Stimulated activated CD4-positive, alpha-beta T cell treated with anti-CD3 and anti-CD28 coated beads, TNF-alpha, amount 100 ng/mL, for 48 hours (primary cell): ENCODE data around the gene MYL7.
"Not testable (repeated sequence)": the region's sequence is repeated elsewhere in the genome, so short reads cannot be mapped to it uniquely, and the experiment has no call there.

Source experiments
- DNase-seq, 3 donors: peaks; one replicate each; pipeline ENCODE4 v3.0.0-alpha.2; 2020; ENCODE audit warnings: low read depth in 3 of 3

Gene MYL7

DNA sequence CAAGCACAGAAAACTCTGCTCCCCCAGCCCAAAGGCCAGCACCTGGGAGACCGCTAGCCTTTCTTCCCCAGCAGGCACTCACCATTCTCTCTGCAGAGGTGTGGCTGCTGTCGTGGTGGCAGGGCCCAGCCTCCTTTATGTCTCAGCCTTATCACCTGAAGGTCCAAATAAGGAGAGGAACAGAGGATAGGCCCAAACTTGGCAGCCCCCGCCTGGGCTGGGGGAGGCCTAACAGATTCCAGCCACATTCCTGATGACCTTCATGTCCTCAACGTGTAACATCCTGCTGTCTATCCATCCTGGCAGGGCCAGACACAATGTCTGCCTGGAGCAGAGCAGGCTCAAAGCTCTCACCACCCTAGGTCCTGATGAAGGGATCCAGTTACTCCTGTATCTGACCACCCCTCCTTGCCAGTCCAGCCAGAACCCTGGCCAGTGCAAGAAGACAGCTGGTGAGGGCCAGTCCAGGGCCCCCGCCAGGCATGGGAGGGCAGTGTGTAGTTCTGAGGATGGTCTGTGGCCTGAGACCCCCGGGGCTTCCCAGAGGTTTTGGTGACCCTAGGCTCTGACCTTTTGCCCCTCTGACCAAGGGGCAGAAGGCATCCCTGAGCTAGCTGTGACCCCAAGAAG lies at the start of gene MYL7:
Gene MYL7 (minus strand): TSS at position 112 of the 630 bp plus-strand sequence. CDS start 27 bp downstream, at position 85.
- no peak for DNase-seq

- no peak for DNase-seq
Observed at GRCh38 chr7:44189993-44190872, 49.1 kb upstream of the MYL7 start.

- no peak for DNase-seq
Observed at GRCh38 chr7:44189286-44189992, 48.3 kb upstream of the MYL7 start, which contains the start of gene GCK. Gene GCK, minus strand, starts transcription at chr7:44189439. Its CDS starts 486 bp downstream, at chr7:44188953.

DNA sequence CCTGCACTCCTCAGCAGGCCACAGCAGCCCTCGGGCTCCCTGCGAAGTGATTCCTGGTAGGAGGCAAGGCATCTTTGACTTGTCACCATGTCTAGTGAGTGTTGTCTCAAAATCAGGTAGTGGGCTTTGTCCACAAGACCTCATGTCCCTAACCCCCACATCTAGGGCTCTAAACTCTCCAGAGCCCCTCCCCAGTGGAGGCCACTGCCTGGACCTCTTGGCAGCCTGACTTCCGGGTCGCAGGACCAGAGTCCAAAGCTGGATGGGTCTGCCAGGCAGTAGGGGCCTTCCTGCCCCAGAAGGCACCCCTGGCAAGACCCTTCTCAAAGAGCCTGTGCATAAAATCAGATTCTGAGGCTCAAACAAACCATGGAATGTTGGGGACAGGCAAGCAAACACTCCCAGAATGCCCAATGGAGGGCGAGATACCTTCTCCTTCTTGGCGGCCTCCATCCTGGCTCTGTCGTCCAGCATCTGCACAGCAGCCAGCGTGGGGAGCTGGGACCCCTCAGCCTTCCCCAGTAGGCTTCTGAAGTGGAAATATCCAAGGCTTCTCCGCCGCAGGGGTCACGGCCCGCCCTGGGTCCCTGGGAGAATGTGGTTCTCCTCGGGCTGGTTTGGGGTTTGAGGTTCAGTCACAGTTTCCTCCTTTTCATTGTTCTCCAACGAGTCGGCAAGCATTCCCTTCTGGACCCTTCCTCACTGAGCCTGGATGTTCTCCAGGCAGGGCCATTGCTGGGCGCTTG lies 47.5 kb upstream of the MYL7 start:
- no peak for DNase-seq

DNA sequence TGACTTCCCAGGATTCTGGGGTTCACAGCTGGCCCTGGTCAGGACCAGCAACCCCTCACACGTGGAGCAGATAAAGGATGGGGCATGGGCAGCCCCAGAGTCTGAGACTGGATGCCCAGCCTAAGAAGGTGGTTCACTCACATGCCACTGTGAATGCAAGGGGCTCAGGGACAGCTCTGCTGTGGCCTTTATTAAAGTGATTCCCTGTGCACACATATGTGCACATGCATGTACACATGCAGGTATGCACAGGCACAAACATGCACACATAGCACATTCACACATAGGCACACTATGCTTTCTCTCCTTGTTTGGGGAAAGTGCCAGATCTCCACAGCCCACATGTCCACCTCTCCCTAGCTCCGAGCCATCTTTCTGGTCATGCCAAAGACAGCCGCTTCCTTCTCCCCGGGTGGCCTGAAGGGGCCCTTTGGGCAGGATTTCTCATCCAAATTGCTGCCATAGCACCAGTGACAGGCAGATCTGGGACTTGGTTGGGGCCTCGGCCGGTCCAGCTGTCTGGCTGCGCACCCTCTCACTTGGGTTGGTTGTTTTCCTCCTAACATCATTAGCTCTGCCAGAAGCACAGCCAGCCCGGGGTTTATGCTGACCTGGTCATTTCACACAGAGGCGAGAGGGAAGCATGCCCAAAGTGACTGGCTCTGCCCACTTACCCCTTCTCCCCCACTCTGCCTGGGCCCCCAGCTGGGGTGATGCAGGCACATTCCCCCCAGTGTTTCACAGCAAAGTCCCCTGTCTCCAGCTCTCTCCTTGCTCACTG lies 46.7 kb upstream of the MYL7 start:
- DNase-seq, result no peak

GRCh38 chr7:44186736-44187135 lies 45.6 kb upstream of the MYL7 start:
- DNase-seq, result no peak

DNA sequence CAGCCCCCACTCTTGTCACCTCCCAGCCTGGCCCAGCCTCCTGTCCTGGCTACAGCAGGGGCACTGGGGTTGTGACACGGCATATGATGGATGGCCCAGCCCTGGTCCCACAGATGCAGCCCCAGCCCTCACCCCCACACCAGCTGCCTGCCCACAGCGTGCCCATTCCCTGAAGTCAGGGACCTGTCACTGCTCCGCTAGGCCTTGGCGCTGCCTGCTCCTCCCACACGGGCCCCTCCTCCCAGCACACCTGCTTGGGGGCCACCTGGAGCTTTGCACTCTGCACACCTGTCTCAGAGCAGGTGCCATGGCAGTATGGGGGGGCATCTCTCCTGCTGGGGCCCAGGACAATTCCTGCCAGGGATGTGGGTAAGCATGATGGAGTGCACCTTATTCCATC lies 44.6 kb upstream of the MYL7 start:
- no peak for DNase-seq

DNA sequence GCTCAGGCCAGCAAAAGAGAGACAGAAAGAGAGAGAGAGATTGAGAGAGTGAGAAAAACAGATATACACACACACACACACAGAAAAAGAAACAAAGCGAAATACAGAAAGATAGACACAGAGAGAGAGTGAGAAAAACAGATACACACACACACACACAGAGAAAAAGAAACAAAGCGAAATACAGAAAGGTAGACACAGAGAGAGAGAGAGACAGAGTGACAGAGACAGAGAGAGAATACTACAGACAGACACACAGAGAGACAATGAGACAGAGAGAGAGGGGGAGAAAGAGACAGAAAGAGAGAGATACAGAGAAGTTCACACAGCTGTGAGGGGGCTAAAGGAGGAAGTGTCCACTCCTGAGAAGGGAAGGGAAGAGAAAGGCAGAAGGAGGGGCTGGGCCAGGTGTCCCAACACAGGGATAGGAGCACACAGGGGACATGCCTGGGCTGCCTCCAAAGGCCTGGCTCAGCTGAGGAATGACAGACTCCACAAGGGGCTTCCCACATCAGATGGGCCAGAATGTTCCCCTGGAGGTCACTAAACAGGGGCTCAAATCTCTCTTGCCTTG lies 43.8 kb upstream of the MYL7 start:
- no peak for DNase-seq

- no peak for DNase-seq
Observed at GRCh38 chr7:44184206-44184872, 43.2 kb upstream of the MYL7 start.

- DNase-seq, result no peak
Observed at GRCh38 chr7:44183386-44183785, 42.3 kb upstream of the MYL7 start.

GRCh38 chr7:44182827-44183226 lies 41.7 kb upstream of the MYL7 start:
- DNase-seq, result no peak

GRCh38 chr7:44180631-44181030 lies 39.5 kb upstream of the MYL7 start:
- no peak for DNase-seq

DNA sequence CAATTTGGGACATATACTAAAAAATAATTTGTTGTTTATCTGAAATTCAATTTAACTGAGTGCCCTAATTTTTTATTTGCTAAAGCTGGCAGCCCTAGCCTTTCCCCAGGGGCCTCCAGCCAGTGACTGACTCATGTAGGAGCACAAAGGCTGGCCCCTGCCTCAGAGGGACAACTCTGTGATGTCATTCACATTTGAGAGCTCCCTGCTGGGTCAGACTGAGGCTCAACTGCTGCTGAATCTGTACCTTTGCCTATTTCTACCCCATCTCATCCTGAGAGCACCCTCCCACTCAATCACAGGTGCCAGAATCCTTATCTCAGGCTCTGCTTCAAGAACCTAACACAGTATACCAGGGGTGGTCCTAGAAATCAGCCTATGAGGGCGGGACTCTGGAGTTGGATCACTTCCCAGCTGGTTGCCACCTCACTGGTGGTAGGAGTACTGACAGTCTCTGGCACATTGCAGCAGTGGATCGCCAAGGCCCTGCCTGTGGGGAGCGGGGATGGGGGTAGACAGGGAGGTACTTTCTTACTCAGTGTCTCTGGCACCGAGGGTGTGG lies 36.5 kb upstream of the MYL7 start:
- DNase-seq, result no peak

DNA sequence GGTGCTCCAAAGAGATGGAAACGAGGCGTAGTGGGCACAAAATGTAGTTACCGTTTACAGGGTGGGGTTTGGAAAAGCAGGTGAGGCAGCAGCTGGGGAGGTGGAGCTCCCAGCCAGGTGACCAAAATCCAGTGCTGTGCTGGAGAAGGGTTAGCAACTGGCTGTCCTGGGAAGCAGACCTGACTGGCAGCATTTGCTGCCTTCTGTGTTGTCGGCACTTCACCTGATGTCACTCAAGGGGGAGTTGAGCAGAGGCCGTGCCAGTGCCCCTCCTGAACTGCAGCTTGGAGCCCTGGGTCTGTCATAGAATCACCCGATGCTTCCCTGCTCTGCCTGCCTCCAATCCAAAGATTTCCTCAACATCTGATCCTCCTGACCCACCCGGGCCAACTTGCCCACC lies 35.4 kb upstream of the MYL7 start:
- no peak for DNase-seq

DNA sequence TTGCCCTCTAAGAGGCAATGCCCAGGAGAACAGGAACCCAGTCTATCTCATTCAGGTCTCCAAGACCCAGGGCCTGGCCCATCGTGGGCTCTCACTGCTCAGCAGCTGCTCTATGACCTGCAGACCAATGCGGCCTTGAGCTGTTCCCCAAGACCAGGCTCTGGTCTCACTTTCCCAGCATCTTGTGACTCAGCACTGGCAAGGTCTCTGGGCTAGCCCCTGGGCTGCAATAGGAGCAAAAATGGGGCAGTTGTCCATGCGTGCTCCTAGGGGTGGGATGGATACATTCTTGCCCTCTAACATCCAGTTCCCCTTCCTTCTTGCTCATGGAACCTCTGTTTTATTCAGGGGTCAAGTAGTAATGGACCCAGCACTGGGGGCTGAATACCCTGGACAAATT lies 34.6 kb upstream of the MYL7 start:
- no peak for DNase-seq

GRCh38 chr7:44174694-44174948 lies 33.5 kb upstream of the MYL7 start:
- not testable (repeated sequence) for DNase-seq

DNA sequence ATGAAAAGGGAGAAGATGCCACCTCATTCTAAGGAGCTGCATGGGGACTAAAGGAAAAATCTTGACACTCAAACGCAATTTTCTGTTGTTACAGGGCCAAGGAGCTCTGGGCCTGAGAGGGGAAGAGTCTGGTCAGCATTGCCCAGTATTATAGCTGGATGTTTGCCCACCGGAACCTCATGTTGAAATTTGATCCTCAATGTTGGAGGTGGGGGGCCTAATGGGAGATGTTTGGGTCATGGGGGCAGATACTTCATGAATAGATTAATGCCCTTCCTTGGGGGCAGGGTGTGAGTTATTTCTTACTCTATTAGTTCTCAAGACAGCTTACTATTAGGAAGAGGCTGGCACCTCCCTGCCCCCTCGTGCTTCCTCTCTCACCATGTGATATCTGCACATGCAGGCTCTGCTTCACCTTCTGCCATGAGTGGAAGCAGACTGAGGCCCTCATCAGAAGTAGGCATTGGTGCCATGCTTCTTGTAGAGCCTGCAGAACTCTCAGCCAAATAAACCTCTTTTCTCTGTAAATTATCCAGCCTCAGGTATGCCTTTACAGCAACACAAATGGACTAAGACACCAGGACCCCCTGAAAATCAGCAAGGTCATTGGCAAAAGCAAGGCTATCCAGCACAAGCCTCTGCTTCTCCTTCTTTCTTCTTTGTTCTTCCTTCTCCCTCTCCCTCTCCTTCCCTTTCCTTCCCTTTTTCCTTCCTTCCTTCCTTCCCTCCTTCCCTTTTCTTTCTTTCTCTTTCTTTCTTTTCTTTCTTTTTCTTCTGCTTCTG lies 33.0 kb upstream of the MYL7 start:
- DNase-seq, result no peak

DNA sequence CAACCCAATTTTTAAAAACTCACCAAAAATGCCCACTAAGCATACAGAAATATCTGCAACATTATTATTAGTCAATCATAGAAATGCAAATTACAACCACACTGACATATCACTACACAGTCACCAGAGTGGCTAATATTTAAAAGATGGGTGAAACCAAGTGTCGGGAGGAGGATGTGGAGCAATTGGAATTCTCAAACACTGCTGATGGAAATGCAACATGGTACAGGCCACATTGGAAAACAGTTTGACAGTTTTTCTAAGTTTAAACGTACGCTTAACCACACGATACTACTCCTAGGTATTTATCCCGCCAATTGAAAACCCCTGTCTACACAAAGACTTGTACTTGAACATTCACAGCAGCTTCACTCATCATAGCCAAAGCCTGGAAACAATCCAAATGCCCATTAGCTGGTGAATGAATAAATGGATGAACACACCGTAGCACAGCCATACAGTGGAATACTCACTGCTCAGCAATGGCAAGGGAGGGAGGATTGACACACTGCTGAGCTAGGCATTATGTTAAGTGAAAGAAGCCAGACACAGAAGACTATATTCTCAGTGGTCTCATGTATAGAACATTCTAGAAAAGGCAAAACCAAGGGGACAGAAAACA lies 31.8 kb upstream of the MYL7 start:
- no peak for DNase-seq

DNA sequence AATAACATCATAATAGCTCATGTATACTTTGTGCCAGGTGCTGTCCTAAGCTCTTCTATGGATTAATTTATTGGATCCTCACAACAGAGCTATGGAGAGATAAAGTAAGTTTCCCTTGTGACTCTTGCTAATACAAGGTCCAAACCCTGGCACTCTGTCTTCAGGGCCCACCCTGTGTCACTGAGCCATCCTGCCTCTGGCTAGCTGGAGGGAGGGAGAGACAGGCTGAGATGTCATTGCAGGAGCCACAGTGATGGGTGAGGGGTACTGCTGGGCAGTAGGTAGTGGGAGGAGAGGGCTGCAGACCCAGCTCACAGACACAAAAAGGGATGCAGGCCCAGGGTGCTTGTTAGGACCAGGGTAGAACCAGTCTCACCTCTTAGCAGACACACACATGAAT lies 31.2 kb upstream of the MYL7 start:
- no peak for DNase-seq
